Stimulated activated CD8-positive, alpha-beta memory T cell treated with anti-CD3 and anti-CD28 coated beads, Interleukin-4, amount 100 ng/mL, for 1 hour (primary cell): ENCODE data around the gene CCND2.

Experiments used
- DNase-seq, 2 donors: peaks; one replicate each; pipeline ENCODE4 v3.0.0-alpha.2; 2020; ENCODE audit warnings: low read depth in 2 of 2, low spot score in 1 of 2

The CCND2 gene

DNA sequence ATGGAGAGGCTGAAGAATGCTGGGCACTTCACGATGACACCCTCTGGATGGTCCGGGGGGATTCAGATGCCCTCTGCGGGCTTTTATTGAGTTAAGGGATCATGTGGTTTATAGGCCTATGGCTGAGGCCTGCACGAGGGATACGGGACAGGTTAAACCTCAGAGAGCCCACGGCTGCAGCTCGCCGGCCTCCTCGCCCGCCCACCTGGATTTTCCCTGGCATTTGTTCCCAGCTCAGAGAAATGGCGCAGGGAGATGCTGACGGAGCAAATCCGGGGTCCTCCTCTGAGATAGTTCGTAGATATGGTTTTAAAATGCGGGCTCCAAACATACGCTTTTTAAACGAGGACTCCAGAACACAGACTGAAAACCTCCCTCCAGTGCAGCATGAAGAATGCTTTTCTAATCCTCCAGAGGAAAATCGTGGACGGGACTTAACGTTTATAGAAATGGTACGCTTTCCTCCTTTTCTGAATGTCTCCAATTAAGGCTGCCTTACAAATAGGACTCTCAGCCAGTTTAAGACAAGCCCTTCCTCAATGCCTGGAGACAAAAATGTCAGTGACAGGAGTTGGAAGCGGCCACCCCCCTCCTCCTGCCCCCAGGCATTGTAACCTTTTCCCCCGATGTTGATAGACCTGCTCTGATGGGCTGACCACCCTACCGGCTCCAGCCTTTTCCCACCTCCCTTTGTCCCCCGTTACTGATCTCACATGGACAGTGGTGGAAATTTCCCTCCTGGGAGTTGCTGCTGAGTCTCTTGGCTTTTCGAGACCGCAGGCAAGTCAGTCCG lies 16.6 kb downstream of the CCND2 start:
- no peak for DNase-seq

DNA sequence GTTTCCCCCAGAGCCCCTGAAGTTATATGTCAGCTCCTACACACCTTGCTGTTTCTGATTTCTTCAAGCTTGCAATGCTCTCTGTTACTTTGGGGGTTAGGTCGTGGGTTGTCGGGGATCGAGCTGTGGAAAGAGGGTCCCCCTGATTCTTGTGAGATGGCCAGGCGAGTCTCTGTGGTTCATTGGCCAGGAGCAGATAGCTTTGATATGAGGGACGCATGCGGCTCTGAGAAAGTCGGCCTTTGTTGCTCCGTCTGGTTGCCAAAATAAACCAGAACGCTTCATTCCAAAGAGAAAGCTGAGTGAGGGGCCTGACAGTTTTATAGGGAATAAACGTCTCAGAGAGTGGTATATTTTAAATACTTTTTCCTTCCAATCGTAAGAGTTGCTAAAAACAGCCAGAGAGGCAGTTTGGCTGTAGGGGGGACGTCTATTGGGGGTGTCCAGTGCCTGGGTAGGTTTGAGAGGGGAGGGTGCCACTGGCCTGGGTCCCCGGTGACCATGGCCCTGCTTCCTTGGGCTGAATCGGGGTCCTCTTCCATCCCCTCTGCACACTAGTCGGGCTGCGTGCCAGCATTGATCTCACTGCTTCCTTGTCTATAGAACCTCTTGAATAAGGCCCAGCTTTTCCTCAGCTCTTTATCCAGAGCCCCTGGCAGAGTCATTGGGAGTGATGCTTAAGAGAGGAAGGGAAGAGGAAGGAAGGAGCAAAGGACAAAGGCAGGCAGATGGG lies 18.9 kb downstream of the CCND2 start:
- DNase-seq = no peak

DNA sequence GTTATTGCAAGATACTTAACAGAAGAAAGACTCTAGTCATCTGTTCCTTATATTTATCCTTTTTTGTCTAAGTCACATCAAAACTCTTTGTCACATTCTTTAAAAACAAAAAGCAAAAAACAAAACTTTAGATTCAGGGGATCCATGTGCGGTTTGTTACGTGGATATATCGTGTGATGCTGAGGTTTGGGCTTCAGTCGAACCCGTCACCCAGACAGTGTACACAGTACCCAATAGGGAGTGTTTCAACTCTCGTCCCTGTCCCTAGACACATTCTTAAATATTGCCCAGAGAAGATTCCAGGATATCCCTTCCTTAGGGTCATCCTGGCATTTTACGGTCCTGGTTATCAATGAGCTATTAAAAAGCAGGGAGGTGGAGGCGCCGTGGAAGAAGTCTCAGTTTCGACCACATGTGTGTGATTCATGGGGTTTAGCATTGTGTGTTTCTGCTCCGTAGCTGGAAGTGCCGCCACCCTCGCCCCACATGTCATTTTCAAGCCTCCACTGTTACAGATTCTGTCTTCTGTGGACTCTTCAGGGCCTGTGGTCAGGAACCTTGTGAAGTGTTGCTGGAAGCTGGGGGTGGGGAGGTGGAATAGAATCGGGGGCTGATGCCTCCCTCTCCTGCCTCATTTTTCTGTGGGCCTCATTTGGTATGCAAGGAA lies 19.9 kb downstream of the CCND2 start:
- no peak for DNase-seq

DNA sequence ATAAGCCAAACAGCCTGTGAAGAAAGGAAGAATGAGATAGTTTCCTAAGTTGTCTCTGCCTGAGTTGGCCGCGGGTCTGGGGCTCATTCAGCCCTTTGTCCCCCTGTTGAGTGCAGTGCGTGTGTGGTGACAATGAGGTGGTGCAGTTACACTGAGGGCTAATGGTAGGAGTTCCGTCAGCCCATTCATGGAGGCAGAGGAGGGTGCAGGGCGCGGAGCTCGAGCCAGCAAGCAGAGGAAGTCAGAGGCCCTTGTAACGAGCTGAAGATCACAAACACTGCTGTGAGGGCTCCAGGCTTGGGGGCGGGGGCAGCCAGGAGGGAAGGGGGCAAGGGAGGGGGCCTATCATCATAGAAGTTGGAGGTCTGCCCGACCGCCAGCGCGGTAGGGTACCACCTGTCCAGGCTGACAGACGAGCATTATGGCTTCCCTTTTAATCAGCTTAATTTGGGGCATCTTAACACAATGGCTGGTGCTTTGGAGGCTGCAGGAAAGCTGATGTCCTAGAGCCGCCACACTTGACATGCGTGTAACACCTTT lies 20.5 kb downstream of the CCND2 start:
- no peak for DNase-seq

GRCh38 chr12:4296751-4297150 lies 23.2 kb downstream of the CCND2 start:
- DNase-seq = no peak

DNA sequence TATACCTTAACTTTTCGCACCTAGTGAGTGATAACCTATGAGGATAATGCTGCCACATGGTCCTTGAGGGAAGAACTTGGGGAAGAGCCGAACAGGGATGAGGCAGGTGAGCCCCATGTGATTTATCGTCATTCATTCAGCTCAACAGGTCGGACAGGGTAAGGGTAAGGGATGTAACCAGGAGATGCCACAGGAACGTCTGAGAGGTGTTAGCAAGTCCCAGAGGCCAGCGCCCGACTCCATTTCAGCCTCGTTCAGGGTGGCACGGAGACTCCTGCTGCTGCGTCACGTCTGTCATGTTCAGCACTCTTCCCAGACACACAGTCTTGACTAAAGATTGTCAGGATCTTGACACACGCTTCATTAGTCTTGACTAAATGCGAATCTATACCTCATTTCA lies 24.1 kb downstream of the CCND2 start:
- no peak for DNase-seq

DNA sequence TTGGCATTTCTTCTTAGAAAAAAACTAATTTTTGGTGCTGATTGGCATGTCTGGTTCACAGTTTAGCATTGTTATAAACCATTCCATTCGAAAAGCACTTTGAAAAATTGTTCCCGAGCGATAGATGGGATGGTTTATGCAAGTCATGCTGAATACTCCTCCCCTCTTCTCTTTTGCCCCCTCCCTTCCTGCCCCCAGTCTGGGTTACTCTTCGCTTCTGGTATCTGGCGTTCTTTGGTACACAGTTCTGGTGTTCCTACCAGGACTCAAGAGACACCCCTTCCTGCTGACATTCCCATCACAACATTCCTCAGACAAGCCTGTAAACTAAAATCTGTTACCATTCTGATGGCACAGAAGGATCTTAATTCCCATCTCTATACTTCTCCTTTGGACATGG lies 27.3 kb downstream of the CCND2 start:
- DNase-seq = no peak

GRCh38 chr12:4301932-4302501 lies 28.5 kb downstream of the CCND2 start:
- no peak for DNase-seq

- DNase-seq = no peak
Measured at GRCh38 chr12:4302881-4303280, 29.3 kb downstream of the CCND2 start.

- DNase-seq = no peak
Measured at GRCh38 chr12:4303750-4304149, 30.2 kb downstream of the CCND2 start.

DNA sequence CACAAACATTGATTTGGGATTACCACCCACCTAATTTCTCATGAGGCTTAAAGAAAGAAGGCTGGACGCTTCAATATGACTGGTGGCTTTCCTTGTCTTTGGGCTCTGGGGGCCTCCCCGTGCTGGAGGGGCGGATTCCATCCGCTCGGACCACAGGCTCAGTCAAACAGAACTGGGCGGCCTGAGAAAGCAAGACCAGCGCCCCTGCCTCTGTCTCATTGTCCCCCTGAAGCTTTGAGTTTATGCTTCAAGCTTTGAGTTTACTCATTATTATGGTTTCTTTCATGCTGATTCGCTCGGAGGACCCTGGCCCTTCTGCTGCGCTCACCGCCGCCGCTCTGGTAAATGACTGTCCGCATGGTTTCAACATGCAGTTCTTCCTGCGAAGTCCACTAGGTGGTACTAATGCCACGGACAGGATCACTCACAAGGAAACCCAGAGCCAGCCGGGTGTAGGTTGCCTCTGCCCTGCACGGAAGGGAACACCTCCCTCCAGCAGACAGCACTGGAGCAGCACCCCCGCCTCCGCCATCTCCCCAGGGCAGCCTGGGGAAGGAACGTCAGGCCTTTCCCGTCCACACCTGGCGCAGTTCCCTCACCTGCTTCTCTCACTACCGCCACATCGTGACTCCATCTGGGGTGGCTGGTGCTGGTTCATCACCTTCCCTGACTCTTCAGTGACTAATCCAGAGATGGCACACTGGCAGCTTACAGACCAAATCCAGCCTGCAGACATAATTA lies 34.2 kb downstream of the CCND2 start:
- no peak for DNase-seq

- DNase-seq = no peak
Measured at GRCh38 chr12:4308334-4308950, 34.9 kb downstream of the CCND2 start.

GRCh38 chr12:4311776-4312175 lies 38.2 kb downstream of the CCND2 start:
- no peak for DNase-seq

DNA sequence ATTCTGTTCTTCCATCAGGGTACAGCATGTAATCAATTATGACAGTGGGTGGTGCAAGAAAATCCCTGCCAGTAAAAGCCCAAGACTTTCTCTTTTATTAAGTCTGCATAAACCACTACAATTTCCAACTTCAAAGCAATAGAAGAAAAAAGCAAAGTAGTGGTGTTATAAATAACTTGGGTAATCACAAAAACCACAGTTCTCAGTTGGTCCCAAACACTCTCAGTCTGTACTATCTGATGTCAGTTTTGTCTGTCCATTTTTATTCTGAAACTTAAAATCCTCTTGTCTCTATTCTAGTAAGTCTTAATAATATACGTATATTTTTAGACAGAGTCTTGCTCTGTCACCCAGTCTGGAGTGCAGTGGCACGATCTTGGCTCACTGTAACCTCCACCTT lies 38.7 kb downstream of the CCND2 start:
- DNase-seq = no peak

GRCh38 chr12:4320497-4320852 lies 46.9 kb downstream of the CCND2 start:
- no peak for DNase-seq

DNA sequence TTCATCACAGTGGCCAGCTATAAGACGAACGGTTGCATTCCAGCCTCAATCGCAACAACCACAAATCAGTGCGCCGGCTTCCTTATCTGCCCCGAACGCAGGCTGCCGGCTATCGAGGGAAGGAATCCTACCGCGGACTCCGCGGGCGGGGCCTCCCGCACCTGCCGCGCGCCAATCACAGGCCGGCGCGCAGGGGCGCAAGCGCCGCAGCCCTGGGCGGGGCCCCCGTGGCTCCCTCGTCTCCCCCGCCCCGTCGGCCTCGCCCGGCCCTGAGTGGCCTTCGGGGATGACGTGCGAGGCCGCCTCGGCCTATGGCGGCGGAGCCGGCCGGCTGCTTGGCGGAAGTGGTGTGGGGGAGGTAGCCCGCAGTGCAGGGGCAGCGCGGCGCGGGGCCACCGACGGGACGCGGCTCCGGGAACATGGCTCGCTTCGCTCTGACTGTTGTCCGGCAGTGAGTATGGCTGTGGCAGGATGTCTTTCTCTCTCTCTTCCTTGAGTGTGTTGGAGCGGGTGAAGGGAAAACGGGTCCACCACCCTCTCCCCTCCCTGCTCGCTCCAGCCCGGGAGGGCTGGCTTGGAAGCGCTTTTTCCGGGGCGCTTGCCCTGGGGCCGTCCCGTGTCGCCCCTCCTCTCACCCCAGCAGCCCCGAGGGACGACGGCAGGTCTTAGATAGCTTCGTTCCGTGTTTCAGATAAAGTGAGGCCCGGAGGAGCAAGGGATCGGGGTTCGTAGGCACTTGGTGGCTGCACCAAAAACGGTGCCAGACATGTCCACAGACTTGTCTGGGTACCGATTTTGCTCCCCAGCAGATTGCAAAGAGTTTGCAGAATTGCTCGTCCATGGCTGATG lies 47.5 kb downstream of the CCND2 start, which contains the start of gene TIGAR:
Gene TIGAR, plus strand, starts transcription at position 361 of the 849 bp plus-strand sequence. Its CDS starts 59 bp downstream, at position 420.
- peak; percentile 67 to 80 for DNase-seq

- no peak for DNase-seq
Measured at GRCh38 chr12:4322726-4323125, 49.2 kb downstream of the CCND2 start.
